BLaER1 treated with 17β-estradiol and CSF1 and Interleukin-3, amounts not matched to agents 10 nM and 100 nM (cell line): ENCODE data around the gene AHNAK.

Experiments
- H3K27ac ChIP-seq, 11 experiments: shearing (Covaris generic); formaldehyde crosslinking; 2 replicates each; pipeline ENCODE4 v1.8.1; 2022
- H3K27me3 ChIP-seq, 11 experiments: shearing (Covaris generic); formaldehyde crosslinking; 2 replicates each; pipeline ENCODE4 v1.8.1; 2022
- H3K36me3 ChIP-seq, 11 experiments: shearing (Covaris generic); formaldehyde crosslinking; 2 replicates each; pipeline ENCODE4 v1.8.1; 2022
- H3K4me1 ChIP-seq, 10 experiments: shearing (Covaris generic); formaldehyde crosslinking; 2 replicates each; pipeline ENCODE4 v1.8.1; 2022
- H3K4me2 ChIP-seq, 11 experiments: shearing (Covaris generic); formaldehyde crosslinking; 2 replicates each; pipeline ENCODE4 v1.8.1; 2022
- H3K4me3 ChIP-seq, 10 experiments: shearing (Covaris generic); formaldehyde crosslinking; 2 replicates each; pipeline ENCODE4 v1.8.1; 2022
- H3K9ac ChIP-seq, 11 experiments: shearing (Covaris generic); formaldehyde crosslinking; 2 replicates each; pipeline ENCODE4 v1.8.1; 2022
- H3K9me3 ChIP-seq, 11 experiments: shearing (Covaris generic); formaldehyde crosslinking; replicated peaks in 1 of 11; 2 replicates each; pipeline ENCODE4 v1.8.1; 2022
- H4K20me1 ChIP-seq, 11 experiments: shearing (Covaris generic); formaldehyde crosslinking; 2 replicates each; pipeline ENCODE4 v1.8.1; 2022
- Cebpa-rat ChIP-seq, 11 experiments: shearing (Covaris generic); IDR thresholded peaks; 2 replicates each; pipeline ENCODE4 v1.8.1; 2022

AHNAK gene

DNA sequence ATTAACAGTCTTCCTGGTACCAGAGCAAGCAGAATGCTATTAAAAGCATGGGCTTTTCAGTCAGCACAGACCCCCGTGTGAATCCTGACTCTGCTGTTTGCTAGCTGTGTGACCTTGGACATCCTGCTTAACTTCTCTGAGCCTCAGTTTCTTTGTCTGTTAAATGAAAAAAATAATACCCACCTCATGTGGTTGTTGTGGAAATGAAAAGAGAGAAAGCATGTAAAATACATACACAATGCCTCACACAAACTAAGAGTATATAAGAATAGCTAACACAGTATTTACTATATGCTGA, 39.5 kb downstream of the AHNAK start:
- Histone ChIP-seq H3K27ac (no peak overlapping the region; a peak in 1 of 22 replicates), H3K27me3 (no peaks in the 10 kb centered on the region), H3K4me3 (no peak overlapping the region), H3K9ac (peak overlapping the region in 2 of 11 experiments; percentile 31 to 54; a peak in 2 of 22 replicates), H4K20me1 (no peaks in the 10 kb centered on the region), H3K4me1 (peaks cover 4 to 87% (median 28%) of the 10 kb centered on the region in 10 experiments; a peak in 17 of 20 replicates), H3K9me3 (no peaks in the 10 kb centered on the region), H3K4me2 (peak overlapping the region in 3 of 11 experiments; percentile 63 to 75 (median 67); a peak in 6 of 22 replicates), H3K36me3 (no peaks in the 10 kb centered on the region)
- no peak for TF ChIP-seq Cebpa-rat (IDR thresholded peaks at IDR 0.05)

DNA sequence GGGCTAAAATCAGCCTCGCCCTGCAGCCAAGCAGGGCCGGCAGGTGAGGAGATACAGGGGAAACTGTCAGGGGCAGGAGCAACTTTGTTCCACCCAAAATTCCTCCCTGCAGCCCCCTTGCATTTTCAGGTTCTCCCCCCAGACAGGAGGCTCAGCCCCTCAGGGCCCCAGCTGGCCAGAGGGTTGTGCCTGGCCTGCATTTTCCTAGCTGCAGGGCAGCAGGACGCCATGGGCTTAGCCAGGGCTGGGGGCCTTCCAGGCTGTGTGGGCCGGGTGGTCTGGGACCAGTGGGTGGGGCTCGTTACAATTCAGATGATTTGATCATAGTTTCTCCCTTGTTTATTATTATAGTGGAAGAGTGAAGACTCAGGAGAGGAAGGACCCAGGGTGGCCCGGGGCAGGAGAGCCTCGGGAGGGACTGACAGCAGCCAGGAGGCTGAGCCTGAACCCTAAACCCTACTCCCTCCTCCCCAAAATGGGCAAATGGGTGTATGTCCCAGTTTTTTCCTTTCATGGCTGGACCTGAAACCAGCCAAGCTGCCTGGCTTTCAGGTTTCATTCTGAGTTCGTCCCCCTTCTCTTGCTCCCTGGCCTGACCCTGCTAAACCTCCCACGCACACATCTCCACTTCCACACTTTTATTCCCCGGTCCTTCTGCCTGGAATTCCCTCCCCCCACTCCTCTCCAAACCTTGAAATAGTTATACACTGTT, 40.0 kb downstream of the AHNAK start:
- Histone ChIP-seq H3K9ac (peak overlapping the region in 3 of 11 experiments; percentile 9 to 54 (median 31); a peak in 2 of 22 replicates), H3K27ac (peak overlapping the region in 2 of 11 experiments; percentile 13 to 41; a peak in 2 of 22 replicates), H4K20me1 (no peaks in the 10 kb centered on the region), H3K4me3 (no peak overlapping the region), H3K36me3 (no peaks in the 10 kb centered on the region), H3K9me3 (no peaks in the 10 kb centered on the region), H3K4me2 (peak overlapping the region in 3 of 11 experiments; percentile 63 to 75 (median 67); a peak in 6 of 22 replicates), H3K27me3 (no peaks in the 10 kb centered on the region), H3K4me1 (peaks cover 4 to 88% (median 32%) of the 10 kb centered on the region in 10 experiments; a peak in 17 of 20 replicates)
- no peak for TF ChIP-seq Cebpa-rat (IDR thresholded peaks at IDR 0.05)

DNA sequence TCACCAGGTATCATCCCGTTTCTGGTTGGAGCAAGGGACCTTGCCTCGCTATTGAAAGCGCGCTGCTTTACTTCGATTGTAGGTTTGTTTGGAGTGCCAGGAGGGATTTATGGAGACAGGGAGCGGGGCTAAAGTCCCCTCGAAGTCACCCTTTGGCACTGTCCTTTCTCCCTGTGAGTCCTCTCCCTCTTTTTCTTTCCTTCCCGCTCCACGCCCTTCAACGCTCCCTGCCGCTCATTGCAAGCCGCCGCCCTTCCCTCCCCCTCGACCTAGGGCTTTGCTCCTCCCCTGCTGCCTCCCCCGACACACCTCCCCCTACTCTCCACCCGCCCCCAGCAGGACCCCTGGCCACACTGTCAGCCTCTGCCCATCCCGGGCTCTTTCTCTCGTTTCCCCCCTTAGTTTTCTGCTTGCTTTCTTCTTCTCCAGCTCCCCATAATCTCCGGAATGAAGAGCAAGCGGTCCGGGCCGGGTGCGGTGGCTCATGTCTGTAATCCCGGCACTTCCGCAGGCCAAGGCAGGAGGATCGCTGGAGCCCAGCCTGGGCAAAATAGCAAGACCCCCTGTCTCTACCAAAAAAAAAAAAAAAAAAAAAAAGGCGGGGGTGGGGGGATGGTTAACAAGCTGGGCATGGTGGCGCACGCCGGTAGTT, 41.0 kb downstream of the AHNAK start:
- H3K4me1 ChIP-seq, result peaks cover 4 to 90% (median 36%) of the 10 kb centered on the region in 10 experiments; a peak in 17 of 20 replicates
- no peak overlapping the region for H3K9ac ChIP-seq
- H3K36me3 ChIP-seq, result no peaks in the 10 kb centered on the region
- no peaks in the 10 kb centered on the region for H3K9me3 ChIP-seq
- TF ChIP-seq Cebpa-rat (IDR thresholded peaks at IDR 0.05), result no peak
- peak overlapping the region in 3 of 11 experiments; percentile 0 to 41 (median 17); a peak in 4 of 22 replicates for H3K4me2 ChIP-seq
- no peak overlapping the region for H3K27ac ChIP-seq
- no peak overlapping the region for H3K4me3 ChIP-seq
- no peaks in the 10 kb centered on the region for H4K20me1 ChIP-seq
- H3K27me3 ChIP-seq, result no peaks in the 10 kb centered on the region

DNA sequence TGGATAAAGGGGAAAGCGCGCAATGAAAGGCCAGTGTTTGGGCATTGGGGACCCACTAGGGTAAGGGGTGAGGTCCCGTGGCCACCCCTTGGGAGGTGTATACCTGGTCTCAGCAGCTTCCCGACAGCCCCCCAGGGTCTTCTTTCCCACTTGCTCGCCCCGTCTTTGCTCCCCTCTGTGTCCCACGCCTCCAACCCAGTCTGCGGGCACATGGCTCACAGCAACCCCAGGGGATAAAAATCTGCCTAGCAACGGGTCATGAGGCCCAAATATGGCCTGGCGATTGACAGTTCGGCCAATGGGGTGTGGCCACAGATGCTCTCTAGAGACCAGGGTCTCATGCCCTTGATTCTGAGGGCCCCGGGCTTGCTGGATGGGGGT, 41.6 kb downstream of the AHNAK start:
- Histone ChIP-seq H4K20me1 (no peaks in the 10 kb centered on the region), H3K4me1 (peaks cover 4 to 95% (median 40%) of the 10 kb centered on the region in 10 experiments; a peak in 17 of 20 replicates), H3K9me3 (no peaks in the 10 kb centered on the region), H3K36me3 (no peaks in the 10 kb centered on the region), H3K4me2 (peak overlapping the region in 3 of 11 experiments; percentile 0 to 41 (median 17); a peak in 4 of 22 replicates), H3K4me3 (no peak overlapping the region), H3K9ac (no peak overlapping the region), H3K27ac (no peak overlapping the region), H3K27me3 (no peaks in the 10 kb centered on the region)
- TF ChIP-seq Cebpa-rat (IDR thresholded peaks at IDR 0.05), result no peak

DNA sequence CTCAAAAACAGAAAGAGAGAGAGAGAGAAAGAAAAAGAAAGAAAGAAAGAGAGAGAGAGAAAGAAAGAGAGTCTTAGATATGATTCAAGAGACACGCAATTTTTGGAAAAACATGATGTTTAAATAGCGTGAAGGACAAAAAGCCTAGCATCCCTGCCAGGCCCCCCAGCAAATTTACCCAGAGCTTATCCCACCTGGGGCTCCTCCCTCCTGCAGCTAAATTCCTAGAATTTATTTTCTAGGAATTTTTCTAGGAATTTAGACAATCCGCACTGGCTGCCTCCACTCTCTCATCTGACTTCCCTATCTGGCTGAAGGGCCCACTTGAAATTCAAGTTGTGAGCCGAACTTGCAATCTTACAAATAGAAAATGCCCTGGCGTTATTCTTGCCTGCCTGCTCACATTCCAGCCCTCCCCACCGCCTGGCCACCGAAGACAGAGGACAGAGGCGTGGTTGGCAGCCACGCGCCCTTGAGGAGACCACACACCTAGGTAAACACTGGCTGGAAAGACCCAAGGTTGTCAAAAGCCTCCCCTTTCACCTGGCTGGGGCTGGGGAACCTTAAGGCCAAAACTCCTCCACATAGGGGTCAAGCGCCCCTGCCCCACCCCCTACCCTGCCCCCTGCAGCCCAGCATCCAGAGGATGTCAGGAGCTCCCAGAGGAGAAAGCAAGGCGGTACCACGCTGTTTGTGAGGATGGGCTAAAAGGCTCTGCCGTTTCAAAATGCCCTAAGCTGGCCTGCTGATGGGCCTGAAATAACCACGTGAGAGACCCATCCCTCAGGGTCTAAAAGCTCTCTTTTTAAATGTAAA, 42.2 kb downstream of the AHNAK start:
- Histone ChIP-seq H3K36me3 (no peaks in the 10 kb centered on the region), H3K27me3 (no peaks in the 10 kb centered on the region), H3K4me3 (no peak overlapping the region), H4K20me1 (no peaks in the 10 kb centered on the region), H3K4me2 (peak overlapping the region in 4 of 11 experiments; percentile 3 to 56 (median 10); a peak in 3 of 22 replicates), H3K27ac (no peak overlapping the region), H3K4me1 (peaks cover 9 to 99% (median 47%) of the 10 kb centered on the region in 10 experiments; a peak in 19 of 20 replicates), H3K9me3 (no peaks in the 10 kb centered on the region), H3K9ac (no peak overlapping the region)
- no peak for TF ChIP-seq Cebpa-rat (IDR thresholded peaks at IDR 0.05)

DNA sequence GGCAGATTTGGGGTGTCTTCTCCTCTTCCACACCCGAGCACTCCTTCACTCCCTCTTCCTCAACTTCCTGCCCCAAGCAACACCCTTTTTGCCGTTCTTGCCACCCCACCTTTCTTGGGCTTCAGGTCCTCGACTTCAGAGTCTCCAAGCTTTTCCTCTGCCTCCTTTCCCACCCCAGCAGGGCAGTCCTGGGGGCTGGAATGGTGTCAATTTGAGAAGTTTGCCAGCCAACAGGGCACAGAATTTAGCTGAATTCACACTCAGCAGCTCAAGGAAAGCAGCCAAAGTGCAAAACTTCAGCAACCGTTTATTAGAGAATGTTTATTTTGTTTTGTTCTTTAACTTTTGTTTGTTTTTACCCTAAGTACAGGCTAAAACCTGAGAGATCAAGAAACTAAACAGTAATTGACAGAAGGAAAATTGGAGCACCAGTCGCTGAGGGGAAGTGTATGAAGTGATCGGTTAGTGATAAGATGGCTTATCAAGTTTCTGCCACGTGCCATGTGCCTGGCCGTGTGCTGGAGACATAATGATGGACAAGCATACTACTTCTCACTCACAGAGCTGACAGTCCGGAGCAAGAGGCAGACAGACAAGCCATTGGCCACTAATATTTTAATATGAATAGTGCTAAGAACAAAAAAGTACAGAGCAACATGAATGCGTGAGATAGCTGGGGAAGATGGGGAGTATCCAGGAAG, 44.4 kb downstream of the AHNAK start:
- no peak overlapping the region for H3K4me3 ChIP-seq
- peak overlapping the region in 2 of 11 experiments; percentile 18 to 31; a peak in 4 of 22 replicates for H3K9ac ChIP-seq
- peak overlapping the region in 4 of 11 experiments; percentile 42 to 75 (median 52); a peak in 9 of 22 replicates for H3K27ac ChIP-seq
- no peaks in the 10 kb centered on the region for H3K27me3 ChIP-seq
- TF ChIP-seq Cebpa-rat (IDR thresholded peaks at IDR 0.05), result no peak
- H3K4me1 ChIP-seq, result peaks cover 8 to 99% (median 57%) of the 10 kb centered on the region in 10 experiments; a peak in 19 of 20 replicates
- no peaks in the 10 kb centered on the region for H3K36me3 ChIP-seq
- H3K9me3 ChIP-seq, result no peaks in the 10 kb centered on the region
- no peaks in the 10 kb centered on the region for H4K20me1 ChIP-seq
- peak overlapping the region in 7 of 11 experiments; percentile 47 to 83 (median 65); a peak in 13 of 22 replicates for H3K4me2 ChIP-seq

DNA sequence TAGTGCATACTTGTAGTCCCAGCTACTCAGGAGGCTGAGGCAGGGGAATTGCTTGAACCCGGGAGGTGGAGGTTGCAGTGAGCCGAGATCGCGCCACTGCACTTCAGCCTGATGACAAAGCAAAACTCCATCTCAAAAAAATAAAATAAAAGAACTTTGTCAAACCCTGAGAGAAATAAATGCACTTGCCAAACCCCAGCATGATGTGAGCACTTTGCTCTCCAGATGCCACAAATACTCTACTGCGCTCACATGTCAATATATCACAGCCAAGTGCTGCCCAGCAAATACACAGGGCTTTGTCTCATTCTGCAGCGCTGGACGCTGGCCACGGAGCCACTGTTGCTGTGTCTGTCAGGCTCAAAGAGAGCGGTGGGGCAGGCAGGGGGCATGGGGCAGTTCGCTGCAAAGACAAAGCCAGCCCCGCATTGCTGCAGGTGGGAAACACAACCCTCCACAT, 45.1 kb downstream of the AHNAK start:
- Histone ChIP-seq H4K20me1 (no peaks in the 10 kb centered on the region), H3K9me3 (no peaks in the 10 kb centered on the region), H3K4me2 (peak overlapping the region in 5 of 11 experiments; percentile 56 to 83 (median 71); a peak in 9 of 22 replicates), H3K4me3 (no peak overlapping the region), H3K9ac (0 out of 22 replicates have a peak overlapping the region, but pooled peaks of 1 of the 11 experiments have one; percentile 18), H3K36me3 (no peaks in the 10 kb centered on the region), H3K27me3 (no peaks in the 10 kb centered on the region), H3K27ac (peak overlapping the region in 2 of 11 experiments; percentile 50 to 75; a peak in 3 of 22 replicates), H3K4me1 (peaks cover 12 to 99% (median 64%) of the 10 kb centered on the region in 10 experiments; a peak in 19 of 20 replicates)
- TF ChIP-seq Cebpa-rat (IDR thresholded peaks at IDR 0.05), result no peak

DNA sequence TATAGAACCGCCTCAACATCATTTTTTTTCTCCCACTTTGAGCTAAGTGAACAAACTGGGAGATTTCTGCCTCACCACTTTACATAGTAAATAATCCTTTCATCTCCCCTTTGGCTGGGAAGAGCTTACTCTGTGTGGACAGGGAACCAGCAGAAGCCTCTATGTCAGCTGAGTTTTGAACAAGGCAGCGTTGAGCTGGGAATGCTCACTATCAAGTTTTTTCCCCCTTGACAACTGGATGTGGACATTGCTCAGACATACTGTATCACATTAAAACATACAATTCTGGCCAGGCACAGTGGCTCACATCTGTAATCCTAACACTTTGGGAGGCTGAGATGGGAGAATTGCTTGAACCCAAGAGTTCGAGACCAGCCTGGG, 46.0 kb downstream of the AHNAK start:
- Histone ChIP-seq H3K27me3 (no peaks in the 10 kb centered on the region), H3K27ac (peak overlapping the region in 4 of 11 experiments; percentile 32 to 77 (median 68); a peak in 3 of 22 replicates), H3K4me3 (no peak overlapping the region), H3K9ac (peak overlapping the region in 2 of 11 experiments; percentile 13 to 46; a peak in 1 of 22 replicates), H3K4me1 (peaks cover 13 to 99% (median 69%) of the 10 kb centered on the region in 10 experiments; a peak in 19 of 20 replicates), H3K36me3 (no peaks in the 10 kb centered on the region), H4K20me1 (no peaks in the 10 kb centered on the region), H3K4me2 (peak overlapping the region in 5 of 11 experiments; percentile 56 to 89 (median 74); a peak in 9 of 22 replicates), H3K9me3 (no peaks in the 10 kb centered on the region)
- no peak for TF ChIP-seq Cebpa-rat (IDR thresholded peaks at IDR 0.05)
